ENCODE results near the gene ACBD6.

- TF ChIP-seq ATF2 (IDR thresholded peaks at IDR 0.05; ENCODE audit: low read length): no peak
- TF ChIP-seq FOXK2 (IDR thresholded peaks at IDR 0.05): no peak
- TF ChIP-seq KAT2A (conservative IDR thresholded peaks at IDR 0.05; ENCODE audit: control insufficient read depth, low read depth, low read length): no peak
- no peak for TF ChIP-seq ESRRA (IDR thresholded peaks at IDR 0.05; ENCODE audit: low read length)
- no peak for TF ChIP-seq MTA3 (IDR thresholded peaks at IDR 0.05; ENCODE audit: borderline replicate concordance, low read length)
These were observed 5.7 kb upstream of the ACBD6 start for GRCh38 chr1:180507795-180508724.

Measured in GM12878 (cell line).